ENCODE results near the gene STYX. TPM values are rescaled to one million over a fixed set of nuclear protein-coding genes. Genes with fewer than 3 reads are reported as not detected.

Gene STYX
- total RNA-seq, 6 donors from 2014 or later = 3.0 to 16.5 (median 10.4) TPM

DNA sequence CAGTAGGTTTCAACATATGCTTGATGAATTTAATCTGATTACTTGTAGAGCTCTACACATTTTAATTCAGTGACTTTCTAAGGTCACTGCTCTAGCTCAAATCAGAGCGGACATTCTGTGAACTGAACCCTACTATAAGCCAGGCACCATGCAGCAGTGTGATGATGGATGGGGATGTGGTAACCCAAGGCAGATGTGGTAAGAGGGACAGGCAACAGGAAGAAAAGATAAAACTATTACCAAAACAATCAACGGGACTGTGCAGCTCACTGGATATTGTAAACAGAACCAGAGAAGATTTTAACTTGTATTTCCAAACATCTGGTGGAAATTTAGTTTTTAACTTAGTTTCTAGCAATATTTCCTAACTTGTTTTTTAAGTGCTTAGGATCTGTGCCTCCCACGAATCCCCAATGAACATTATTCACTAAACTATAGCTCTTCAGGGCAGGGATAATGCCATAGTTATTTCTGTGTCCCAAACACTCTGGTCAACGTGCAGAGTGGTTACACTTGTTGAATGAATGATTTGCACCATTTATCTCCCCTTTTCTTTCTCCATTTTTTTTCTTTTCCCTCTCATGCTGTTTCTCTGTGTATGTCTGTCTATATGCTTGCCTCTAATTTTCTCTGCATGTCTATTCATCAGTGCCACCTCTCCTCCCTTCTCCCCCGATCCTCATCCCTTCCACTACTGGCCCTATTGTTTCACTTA is 37.6 kb upstream of the STYX start:
- Histone ChIP-seq H3K36me3 (no peaks in the 10 kb centered on the region), H3K4me1 (peaks cover 14 to 47% (median 33%) of the 10 kb centered on the region in 4 donors), H3K9me3 (no peaks in the 10 kb centered on the region), H3K4me3 (no peak overlapping the region), H3K27ac (no peak overlapping the region), H3K27me3 (no peaks in the 10 kb centered on the region)
- ATAC-seq (ENCODE audit: low FRiP score in 2 of 2) (no peak), DNase-seq (peak in 1 of 2 donors; percentile 42)
- WGBS, 2 donors = 49 to 51% methylated on average over 5 of the region's 5 CpGs
- no peak for TF ChIP-seq POLR2A (IDR thresholded peaks at IDR 0.05)
- no peak for TF ChIP-seq POLR2AphosphoS5 (IDR thresholded peaks at IDR 0.05)
- no peak for TF ChIP-seq EP300 (IDR thresholded peaks at IDR 0.05)
- TF ChIP-seq CTCF (IDR thresholded peaks at IDR 0.05) = no peak

- Histone ChIP-seq H3K9me3 (no peaks in the 10 kb centered on the region), H3K4me1 (peaks cover 14 to 40% (median 33%) of the 10 kb centered on the region in 4 donors), H3K4me3 (no peak overlapping the region), H3K27ac (no peak overlapping the region), H3K27me3 (no peaks in the 10 kb centered on the region), H3K36me3 (no peaks in the 10 kb centered on the region)
- ATAC-seq (ENCODE audit: low FRiP score in 2 of 2) = no peak
- no peak for DNase-seq
- TF ChIP-seq CTCF (IDR thresholded peaks at IDR 0.05) = no peak
- no peak for TF ChIP-seq EP300 (IDR thresholded peaks at IDR 0.05)
- no peak for TF ChIP-seq POLR2A (IDR thresholded peaks at IDR 0.05)
- no peak for TF ChIP-seq POLR2AphosphoS5 (IDR thresholded peaks at IDR 0.05)
- WGBS, 2 donors = 67 to 74% methylated on average over 3 of the region's 3 CpGs
Observed at GRCh38 chr14:52693036-52693435, 36.9 kb upstream of the STYX start.

DNA sequence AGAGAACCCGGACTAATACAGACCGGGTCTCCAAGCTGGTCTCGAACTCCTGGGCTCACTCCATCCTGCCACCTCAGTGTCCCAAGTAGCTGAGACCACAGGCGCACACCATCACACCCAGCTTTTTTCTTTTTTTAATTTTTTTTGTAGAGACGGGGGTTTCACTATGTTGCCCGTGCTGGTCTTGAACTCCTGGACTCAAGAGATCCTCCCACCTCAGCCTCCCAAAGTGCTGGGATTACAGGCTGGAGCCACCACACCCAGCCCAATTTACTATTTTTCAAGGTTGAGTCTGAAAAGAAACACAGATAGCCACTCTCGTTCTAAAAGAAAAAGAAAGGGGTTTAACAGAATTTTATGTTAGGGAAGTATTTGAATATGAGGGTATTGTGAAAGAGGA is 36.4 kb upstream of the STYX start:
- Histone ChIP-seq H3K9me3 (no peaks in the 10 kb centered on the region), H3K4me3 (no peak overlapping the region), H3K36me3 (no peaks in the 10 kb centered on the region), H3K27me3 (no peaks in the 10 kb centered on the region), H3K4me1 (peaks cover 14 to 37% (median 33%) of the 10 kb centered on the region in 4 donors), H3K27ac (no peak overlapping the region)
- 91 to 92% methylated on average over 7 of the region's 7 CpGs for WGBS, 2 donors
- no peak for ATAC-seq (ENCODE audit: low FRiP score in 2 of 2)
- no peak for TF ChIP-seq CTCF (IDR thresholded peaks at IDR 0.05)
- TF ChIP-seq POLR2A (IDR thresholded peaks at IDR 0.05) = no peak
- no peak for TF ChIP-seq POLR2AphosphoS5 (IDR thresholded peaks at IDR 0.05)
- TF ChIP-seq EP300 (IDR thresholded peaks at IDR 0.05) = no peak
- DNase-seq = no peak

DNA sequence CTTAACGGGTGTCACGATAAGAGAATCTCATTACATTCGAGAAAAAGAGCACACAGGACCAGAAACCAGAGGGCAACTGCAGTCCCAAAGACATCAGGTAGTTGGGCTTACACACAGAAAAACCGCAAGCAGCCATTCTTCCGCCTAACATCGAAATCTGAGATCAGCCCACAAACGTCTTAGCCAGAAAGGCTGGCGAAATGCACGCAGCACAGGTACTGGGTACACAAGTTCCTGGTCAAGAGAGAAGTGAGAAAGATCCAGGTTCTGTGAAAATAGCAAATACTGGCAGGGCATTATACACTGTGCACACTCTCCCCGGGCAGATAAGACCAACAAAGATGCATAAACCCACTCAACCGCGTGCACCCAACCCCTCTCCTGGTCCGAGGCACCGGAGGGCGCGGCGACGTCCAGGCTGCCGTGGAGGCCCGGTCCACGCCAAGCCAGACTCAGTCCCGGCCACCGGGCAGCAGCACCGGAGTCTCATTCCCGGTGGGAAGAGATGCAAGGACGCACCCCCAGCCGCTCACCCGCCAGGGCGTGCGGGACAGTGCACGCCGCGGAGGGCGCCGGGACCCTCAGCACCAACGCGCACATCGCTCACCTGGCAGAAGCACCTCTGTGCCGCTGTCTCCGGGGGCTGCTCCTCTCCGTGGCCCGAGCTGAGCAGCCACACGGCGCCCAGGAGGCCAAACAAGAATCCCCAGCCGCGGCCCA is 35.0 kb upstream of the STYX start:
- no peak for TF ChIP-seq EP300 (IDR thresholded peaks at IDR 0.05)
- TF ChIP-seq POLR2A (IDR thresholded peaks at IDR 0.05) = no peak
- peak in 1 of 6 experiments; percentile 12 for TF ChIP-seq CTCF (IDR thresholded peaks at IDR 0.05)
- TF ChIP-seq POLR2AphosphoS5 (IDR thresholded peaks at IDR 0.05) = no peak
- peaks cover 14 to 37% (median 33%) of the 10 kb centered on the region in 4 donors for H3K4me1 ChIP-seq
- no peaks in the 10 kb centered on the region for H3K27me3 ChIP-seq

More for the DNA sequence above, 35.0 kb upstream of the STYX start:
- WGBS, 2 donors = 0 to 2% methylated on average over 7 to 39 of the region's 46 CpGs
- no peaks in the 10 kb centered on the region for H3K9me3 ChIP-seq
- H3K4me3 ChIP-seq = peak overlapping the region; percentile 73 to 92 (median 80)
- no peaks in the 10 kb centered on the region for H3K36me3 ChIP-seq
- peak overlapping the region; percentile 95 to 99 (median 98) for H3K27ac ChIP-seq
- DNase-seq = peak in 1 of 2 donors; percentile 73
- peak; percentile 42 to 58 for ATAC-seq (ENCODE audit: low FRiP score in 2 of 2)

All from upper lobe of left lung (tissue), 6 donors.